Breast epithelium (tissue), 4 donors: ENCODE data around the gene PPP1R3G. TPM values are rescaled to one million over a fixed set of nuclear protein-coding genes. Genes with fewer than 3 reads are reported as not detected.

ENCODE experiments used
- DNase-seq, 2 donors: peaks; one replicate each; pipeline ENCODE4 v3.0.0-alpha.2; 2019; ENCODE audit warnings: low spot score in 2 of 2
- H3K27ac ChIP-seq, 2 donors: fragments of 200-600 bp; sonication (generic) in 1 of 2; one replicate each; pipeline ENCODE4 v1.5.1; 2016 to 2019; ENCODE audit warnings: mild to moderate bottlenecking in 1 of 2
- H3K27me3 ChIP-seq, 2 donors: fragments of 200-600 bp; sonication (generic) in 1 of 2; one replicate each; pipeline versions ENCODE4 v1.5.1 to v1.6.0; 2017 to 2019; ENCODE audit warnings: control low read depth in 1 of 2, mild to moderate bottlenecking in 1 of 2
- H3K36me3 ChIP-seq: fragments of 200-600 bp; one replicate; pipeline ENCODE4 v1.5.1; 2019
- H3K4me1 ChIP-seq, 2 donors: fragments of 200-600 bp; sonication (generic); one replicate each; pipeline ENCODE4 v1.5.1; 2016 to 2019; ENCODE audit warnings: control low read depth in 1 of 2
- H3K4me3 ChIP-seq, 3 donors: fragments of 200-600 bp; sonication (generic); 1 replicate in 2 of 3; 2 replicates in 1 of 3; pipeline ENCODE4 v1.5.1; 2016 to 2019; ENCODE audit warnings: mild to moderate bottlenecking in 3 of 3, moderate library complexity in 2 of 3
- H3K9me3 ChIP-seq, 2 donors: fragments of 200-600 bp; sonication (generic) in 1 of 2; one replicate each; pipeline ENCODE4 v1.5.1; 2016 to 2019; ENCODE audit warnings: control low read depth in 1 of 2
- POLR2A ChIP-seq: fragments of 450-650 bp; IDR thresholded peaks from one replicate; pipeline ENCODE4 v1.6.1; 2016; ENCODE audit warnings: antibody characterized with exemption, mild to moderate bottlenecking, moderate library complexity
- POLR2AphosphoS5 ChIP-seq, 3 donors: sonication (generic); formaldehyde crosslinking; IDR thresholded peaks; one replicate each; pipeline ENCODE4 v1.6.1; 2017; ENCODE audit warnings: antibody characterized with exemption in 3 of 3
- intact Hi-C: fragments of 100-400 bp; cut with DNase I; formaldehyde crosslinking; loops from one replicate; pipeline ENCODE4 v1.15.1; 2023; ENCODE audit warnings: low total_unique reads
- total RNA-seq, 3 donors: library from RNA; depleted of rRNA; stranded (reverse); fragments of >200 nt; gene quantifications; one replicate each; pipeline ENCODE4 v1.1.0, GENCODE V29; 2016
- TF ChIP-seq, protein P1 (sequence below), 3 donors: fragments of 450-650 bp; IDR thresholded peaks; one replicate each; pipeline ENCODE4 v1.5.1; 2016 to 2017; ENCODE audit warnings: antibody characterized with exemption in 3 of 3, mild to moderate bottlenecking in 3 of 3, moderate library complexity in 3 of 3

Gene PPP1R3G
- total RNA-seq, 3 donors from 2014 or later, result 1.2 to 3.2 (median 1.6) TPM

DNA sequence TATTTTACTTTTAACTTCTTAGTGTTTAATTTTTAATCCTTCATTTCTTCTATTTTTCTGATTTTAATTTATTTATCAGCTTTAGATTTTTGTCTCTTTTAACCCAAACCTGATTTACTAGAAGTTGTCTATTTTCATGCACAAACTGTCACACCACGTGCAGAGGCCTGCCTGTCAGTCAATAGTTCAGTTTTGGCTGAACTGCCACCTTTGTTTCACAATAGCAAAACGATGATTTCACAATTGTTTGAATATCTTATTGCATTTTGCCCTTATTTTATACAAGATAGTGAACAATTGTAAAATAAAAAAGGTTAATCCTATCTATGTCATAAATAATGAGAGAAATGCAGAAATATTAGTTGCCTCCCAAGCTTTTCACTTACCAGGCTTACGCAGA lies 24.0 kb upstream of the PPP1R3G start:
- H3K36me3 ChIP-seq, result no peaks in the 10 kb centered on the region
- H3K9me3 ChIP-seq, result no peaks in the 10 kb centered on the region
- TF ChIP-seq, protein P1, sequence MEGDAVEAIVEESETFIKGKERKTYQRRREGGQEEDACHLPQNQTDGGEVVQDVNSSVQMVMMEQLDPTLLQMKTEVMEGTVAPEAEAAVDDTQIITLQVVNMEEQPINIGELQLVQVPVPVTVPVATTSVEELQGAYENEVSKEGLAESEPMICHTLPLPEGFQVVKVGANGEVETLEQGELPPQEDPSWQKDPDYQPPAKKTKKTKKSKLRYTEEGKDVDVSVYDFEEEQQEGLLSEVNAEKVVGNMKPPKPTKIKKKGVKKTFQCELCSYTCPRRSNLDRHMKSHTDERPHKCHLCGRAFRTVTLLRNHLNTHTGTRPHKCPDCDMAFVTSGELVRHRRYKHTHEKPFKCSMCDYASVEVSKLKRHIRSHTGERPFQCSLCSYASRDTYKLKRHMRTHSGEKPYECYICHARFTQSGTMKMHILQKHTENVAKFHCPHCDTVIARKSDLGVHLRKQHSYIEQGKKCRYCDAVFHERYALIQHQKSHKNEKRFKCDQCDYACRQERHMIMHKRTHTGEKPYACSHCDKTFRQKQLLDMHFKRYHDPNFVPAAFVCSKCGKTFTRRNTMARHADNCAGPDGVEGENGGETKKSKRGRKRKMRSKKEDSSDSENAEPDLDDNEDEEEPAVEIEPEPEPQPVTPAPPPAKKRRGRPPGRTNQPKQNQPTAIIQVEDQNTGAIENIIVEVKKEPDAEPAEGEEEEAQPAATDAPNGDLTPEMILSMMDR (IDR thresholded peaks at IDR 0.05), result no peak
- TF ChIP-seq POLR2A, result no peak
- no peak for TF ChIP-seq POLR2AphosphoS5 (IDR thresholded peaks at IDR 0.05)
- no peaks in the 10 kb centered on the region for H3K4me1 ChIP-seq
- no peak overlapping the region for H3K27ac ChIP-seq
- intact Hi-C loops, result no loop called here
- H3K27me3 ChIP-seq, result no peaks in the 10 kb centered on the region
- DNase-seq, result no peak
- H3K4me3 ChIP-seq, result no peak overlapping the region

- intact Hi-C loops, result no loop called here
- H3K27me3 ChIP-seq, result no peaks in the 10 kb centered on the region
- H3K27ac ChIP-seq, result no peak overlapping the region
- H3K36me3 ChIP-seq, result no peaks in the 10 kb centered on the region
- no peaks in the 10 kb centered on the region for H3K4me1 ChIP-seq
- TF ChIP-seq POLR2A, result no peak
- no peak for TF ChIP-seq POLR2AphosphoS5 (IDR thresholded peaks at IDR 0.05)
- TF ChIP-seq, protein P1 (IDR thresholded peaks at IDR 0.05), result no peak
- no peak for DNase-seq
- H3K9me3 ChIP-seq, result no peaks in the 10 kb centered on the region
- no peak overlapping the region for H3K4me3 ChIP-seq
Observed at GRCh38 chr6:5063617-5064016, 21.5 kb upstream of the PPP1R3G start.

DNA sequence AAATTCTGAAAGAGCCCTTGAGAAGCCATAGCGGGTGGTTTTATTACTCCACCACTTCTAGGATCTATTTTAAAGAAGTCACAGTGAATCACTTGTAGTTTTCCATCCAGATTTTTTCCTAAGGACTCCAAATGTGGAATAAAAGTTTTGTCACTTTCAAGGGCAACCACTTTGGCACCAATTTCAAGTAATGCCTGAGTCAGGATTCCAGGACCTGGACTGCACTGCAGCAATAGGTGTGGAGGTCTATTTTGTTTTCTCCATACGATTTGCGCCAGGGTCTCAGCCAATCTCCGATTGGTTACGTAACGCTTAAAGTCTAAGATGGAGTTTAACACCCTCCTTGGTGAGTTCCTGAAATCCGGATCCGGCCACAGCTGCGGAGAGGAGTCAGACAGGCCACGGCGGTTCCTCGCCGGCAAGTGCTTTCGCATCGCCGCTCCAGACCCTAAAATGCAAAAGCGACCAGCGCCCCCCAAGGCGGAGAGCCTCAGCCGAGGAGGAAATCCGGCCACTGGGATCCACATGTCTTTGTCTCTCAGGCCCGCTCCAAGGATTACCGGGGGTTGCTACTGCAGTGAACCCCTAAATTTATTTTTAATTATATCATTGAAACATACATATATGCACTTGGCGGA lies 18.6 kb upstream of the PPP1R3G start:
- H3K36me3 ChIP-seq, result no peaks in the 10 kb centered on the region
- H3K9me3 ChIP-seq, result no peaks in the 10 kb centered on the region
- intact Hi-C loops, result no loop called here
- no peak for DNase-seq
- H3K4me1 ChIP-seq, result no peaks in the 10 kb centered on the region
- H3K27ac ChIP-seq, result no peak overlapping the region
- TF ChIP-seq, protein P1 (IDR thresholded peaks at IDR 0.05), result no peak
- no peak for TF ChIP-seq POLR2AphosphoS5 (IDR thresholded peaks at IDR 0.05)
- no peaks in the 10 kb centered on the region for H3K27me3 ChIP-seq
- no peak overlapping the region for H3K4me3 ChIP-seq

- Histone ChIP-seq H3K36me3 (no peaks in the 10 kb centered on the region), H3K27me3 (no peaks in the 10 kb centered on the region), H3K27ac (no peak overlapping the region), H3K4me1 (no peaks in the 10 kb centered on the region), H3K4me3 (no peak overlapping the region), H3K9me3 (no peaks in the 10 kb centered on the region)
- intact Hi-C loops, result no loop called here
- TF ChIP-seq POLR2A (no peak), POLR2AphosphoS5 (IDR thresholded peaks at IDR 0.05) (no peak)
- TF ChIP-seq, protein P1 (IDR thresholded peaks at IDR 0.05), result no peak
- no peak for DNase-seq
Observed at GRCh38 chr6:5067305-5067704, 17.8 kb upstream of the PPP1R3G start.

DNA sequence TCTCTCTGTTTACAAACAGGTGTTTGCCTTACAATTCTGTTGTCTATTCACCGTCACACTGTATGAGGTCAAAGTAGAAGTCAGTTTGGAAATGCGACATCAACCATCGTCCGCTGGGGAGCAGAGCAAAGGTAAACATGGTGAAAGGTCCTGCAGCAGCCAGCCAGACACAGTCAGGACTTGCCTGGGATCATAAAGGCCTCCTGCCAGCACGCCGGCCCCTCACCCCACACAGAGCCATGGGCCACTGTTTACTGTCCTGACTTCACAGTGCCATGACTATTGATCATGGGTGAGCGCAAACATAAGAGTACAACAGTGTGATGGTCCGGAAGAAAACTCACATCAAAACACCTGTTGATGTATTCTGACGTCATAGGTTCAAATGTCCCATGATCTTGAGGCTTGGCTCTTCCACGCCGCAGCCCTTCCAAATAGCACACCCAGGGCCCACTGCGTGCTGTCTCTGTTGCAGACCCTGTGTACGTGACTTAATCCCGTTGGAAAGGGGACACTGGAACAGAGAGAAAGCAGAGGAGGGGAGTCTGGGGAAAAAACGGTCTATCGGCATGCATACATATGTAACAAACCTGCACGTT lies 16.9 kb upstream of the PPP1R3G start:
- Histone ChIP-seq H3K27me3 (no peaks in the 10 kb centered on the region), H3K36me3 (no peaks in the 10 kb centered on the region), H3K4me1 (no peaks in the 10 kb centered on the region), H3K27ac (no peak overlapping the region), H3K4me3 (no peak overlapping the region), H3K9me3 (no peaks in the 10 kb centered on the region)
- TF ChIP-seq POLR2AphosphoS5 (IDR thresholded peaks at IDR 0.05) (no peak), POLR2A (no peak)
- TF ChIP-seq, protein P1 (IDR thresholded peaks at IDR 0.05), result no peak
- intact Hi-C loops, result no loop called here
- no peak for DNase-seq
